ENCODE measurements around the gene STAG2. TPM values are rescaled to one million over a fixed set of nuclear protein-coding genes. Genes with fewer than 3 reads are reported as not detected.
"Not testable (repeated sequence)": the region's sequence is repeated elsewhere in the genome, so short reads cannot be mapped to it uniquely, and the experiment has no call there.

STAG2 gene
- total RNA-seq, 4 donors from 2014 or later: 22.6 to 78.0 (median 50.7) TPM

GRCh38 chrX:123924186-123924585 lies 37.3 kb upstream of the STAG2 start:
- Histone ChIP-seq H3K4me1 (no peaks in the 10 kb centered on the region), H3K4me3 (no peak overlapping the region), H3K9me3 (no peaks in the 10 kb centered on the region), H3K27me3 (no peaks in the 10 kb centered on the region), H3K27ac (no peak overlapping the region), H3K36me3 (no peaks in the 10 kb centered on the region)
- whole genome bisulfite sequencing, 2 donors: 50 to 60% methylated on average over 1 of the region's 1 CpG
- intact Hi-C loops (cut with DNase I): no loop called here
- TF ChIP-seq POLR2A (IDR thresholded peaks at IDR 0.05) (no peak), CTCF (IDR thresholded peaks at IDR 0.05) (no peak)
- no peak for DNase-seq

GRCh38 chrX:123927845-123928244 lies 33.7 kb upstream of the STAG2 start:
- no peaks in the 10 kb centered on the region for H3K4me1 ChIP-seq
- WGBS, 2 donors: 62 to 86% methylated on average over 2 of the region's 2 CpGs
- H3K4me3 ChIP-seq: no peak overlapping the region
- no peaks in the 10 kb centered on the region for H3K36me3 ChIP-seq
- no peaks in the 10 kb centered on the region for H3K27me3 ChIP-seq
- H3K27ac ChIP-seq: no peak overlapping the region
- TF ChIP-seq CTCF (IDR thresholded peaks at IDR 0.05): no peak
- no peak for TF ChIP-seq POLR2A (IDR thresholded peaks at IDR 0.05)
- intact Hi-C loops (cut with DNase I): no loop called here
- peaks cover 0 to 10% (median 0%) of the 10 kb centered on the region in 3 donors for H3K9me3 ChIP-seq
- DNase-seq: no peak

- intact Hi-C loops (cut with DNase I); H3K4me3 ChIP-seq; DNase-seq; H3K4me1 ChIP-seq; H3K27ac ChIP-seq; H3K36me3 ChIP-seq; H3K27me3 ChIP-seq; H3K9me3 ChIP-seq: not testable (repeated sequence)
- WGBS, 2 donors: 29 to 31% methylated on average over 1 to 2 of the region's 2 CpGs
These were observed 29.5 kb upstream of the STAG2 start for GRCh38 chrX:123932055-123932454.

GRCh38 chrX:123943074-123943473 lies 18.4 kb upstream of the STAG2 start:
- Histone ChIP-seq H3K27me3 (no peaks in the 10 kb centered on the region), H3K27ac (no peak overlapping the region), H3K4me3 (no peak overlapping the region), H3K36me3 (no peaks in the 10 kb centered on the region), H3K9me3 (no peaks in the 10 kb centered on the region), H3K4me1 (no peaks in the 10 kb centered on the region)
- TF ChIP-seq POLR2A (IDR thresholded peaks at IDR 0.05) (no peak), CTCF (IDR thresholded peaks at IDR 0.05) (no peak)
- intact Hi-C loops (cut with DNase I): no loop called here
- 0 to 29% methylated on average over 1 of the region's 1 CpG for WGBS, 2 donors
- DNase-seq: no peak

GRCh38 chrX:123943488-123943887 lies 18.0 kb upstream of the STAG2 start:
- no peaks in the 10 kb centered on the region for H3K9me3 ChIP-seq
- H3K36me3 ChIP-seq: no peaks in the 10 kb centered on the region
- 44 to 50% methylated on average over 2 of the region's 2 CpGs for WGBS, 2 donors
- intact Hi-C loops (cut with DNase I): no loop called here
- DNase-seq: no peak
- H3K4me3 ChIP-seq: no peak overlapping the region
- H3K27me3 ChIP-seq: no peaks in the 10 kb centered on the region
- no peak for TF ChIP-seq CTCF (IDR thresholded peaks at IDR 0.05)
- no peak for TF ChIP-seq POLR2A (IDR thresholded peaks at IDR 0.05)
- no peak overlapping the region for H3K27ac ChIP-seq
- H3K4me1 ChIP-seq: no peaks in the 10 kb centered on the region

GRCh38 chrX:123949846-123950245 lies 11.7 kb upstream of the STAG2 start:
- H3K27ac ChIP-seq: no peak overlapping the region
- 89 to 100% methylated on average over 2 of the region's 2 CpGs for WGBS, 2 donors
- H3K36me3 ChIP-seq: no peaks in the 10 kb centered on the region
- H3K9me3 ChIP-seq: no peaks in the 10 kb centered on the region
- H3K27me3 ChIP-seq: no peaks in the 10 kb centered on the region
- H3K4me1 ChIP-seq: no peaks in the 10 kb centered on the region
- intact Hi-C loops (cut with DNase I): no loop called here
- TF ChIP-seq CTCF (IDR thresholded peaks at IDR 0.05) (no peak), POLR2A (IDR thresholded peaks at IDR 0.05) (no peak)
- no peak for DNase-seq
- H3K4me3 ChIP-seq: no peak overlapping the region

Data from esophagus squamous epithelium (tissue), 5 donors.